NCI-H2196 (cell line): ENCODE measurements around the gene RAG2.

Experiments
- DNase-seq: peaks from one replicate; lab custom pipeline; 2025; ENCODE audit not compliant: unreplicated experiment; lab: John Stamatoyannopoulos, UW

Gene RAG2

DNA sequence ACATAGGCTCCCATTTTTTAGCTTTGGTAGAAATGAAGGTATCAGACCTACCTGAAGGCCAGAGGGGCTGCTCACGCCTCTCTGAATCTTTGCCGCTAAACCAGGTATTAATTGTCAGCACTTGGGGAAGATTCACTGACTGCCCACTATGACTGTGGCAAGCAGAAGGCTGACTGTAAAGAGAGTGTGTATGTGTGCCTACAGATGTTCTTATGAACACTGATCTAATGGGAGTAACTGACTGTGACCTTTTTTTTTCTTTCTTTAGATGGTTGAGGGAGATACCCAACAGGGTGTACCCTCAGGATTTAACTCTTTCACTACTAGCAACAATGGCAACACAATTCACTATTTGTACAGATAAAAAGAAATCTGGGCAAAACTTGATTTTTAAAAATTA lies at the start of gene RAG2:
RAG2 (minus strand) TSS at position 186 of the 400 bp plus-strand sequence. CDS start 4,068 bp downstream, outside the sequence.
- no peak for DNase-seq

DNA sequence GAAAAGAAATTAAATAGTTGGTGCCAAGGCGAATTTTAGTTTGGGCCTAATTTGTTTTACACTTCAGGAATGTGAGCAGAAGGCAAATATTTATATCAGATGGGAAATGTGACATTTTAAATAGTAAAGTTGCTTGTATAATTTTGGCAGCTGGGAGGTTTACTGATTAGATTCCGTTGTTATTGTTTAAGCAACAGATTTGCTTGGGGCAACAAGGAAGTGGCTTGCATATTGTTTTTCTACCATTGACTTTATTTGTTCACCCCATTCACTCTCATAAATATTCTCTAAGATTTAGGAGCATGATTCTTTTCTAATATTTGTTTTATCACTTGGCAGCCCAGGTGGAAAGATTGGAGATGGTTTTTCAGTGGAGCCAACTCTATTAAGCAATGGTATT lies 40.5 kb upstream of the RAG2 start:
- DNase-seq = no peak

DNA sequence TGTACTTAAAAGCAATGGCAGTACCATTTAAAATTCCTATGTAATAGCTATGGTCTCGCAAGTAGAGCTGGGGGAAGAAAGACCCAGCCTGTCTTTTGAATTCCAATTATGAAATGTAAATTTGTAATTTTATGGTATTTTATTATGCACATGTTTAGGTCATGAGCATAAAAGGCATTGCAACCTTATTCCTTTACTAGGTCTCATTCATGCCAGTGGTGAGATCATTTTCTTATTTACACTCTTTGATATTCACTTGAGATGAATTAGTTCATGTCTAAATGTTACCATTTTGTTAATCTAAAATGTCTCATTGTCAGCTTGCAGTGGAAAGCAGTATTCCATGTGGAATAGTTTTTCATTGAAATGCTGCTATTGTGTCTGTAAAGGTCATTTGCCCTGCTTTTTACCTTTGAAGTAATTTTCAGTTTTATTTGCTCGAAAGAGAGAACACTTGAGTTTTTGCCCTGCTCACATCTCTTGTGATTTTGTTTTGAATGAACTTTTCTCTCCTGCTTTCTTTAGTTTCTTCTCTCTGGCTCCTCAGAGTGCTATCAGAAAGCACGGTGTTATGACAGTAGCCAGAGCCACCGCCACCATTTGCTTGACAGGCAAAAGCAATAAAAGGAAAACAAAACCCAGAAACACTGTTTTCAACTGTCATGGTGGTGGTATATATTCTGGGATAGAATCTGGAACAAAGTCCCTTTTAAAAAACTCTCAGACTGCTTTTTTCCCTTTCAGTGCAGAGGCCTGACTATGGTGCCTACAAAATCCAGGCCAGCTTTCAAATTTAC lies 37.2 kb upstream of the RAG2 start:
- no peak for DNase-seq

DNA sequence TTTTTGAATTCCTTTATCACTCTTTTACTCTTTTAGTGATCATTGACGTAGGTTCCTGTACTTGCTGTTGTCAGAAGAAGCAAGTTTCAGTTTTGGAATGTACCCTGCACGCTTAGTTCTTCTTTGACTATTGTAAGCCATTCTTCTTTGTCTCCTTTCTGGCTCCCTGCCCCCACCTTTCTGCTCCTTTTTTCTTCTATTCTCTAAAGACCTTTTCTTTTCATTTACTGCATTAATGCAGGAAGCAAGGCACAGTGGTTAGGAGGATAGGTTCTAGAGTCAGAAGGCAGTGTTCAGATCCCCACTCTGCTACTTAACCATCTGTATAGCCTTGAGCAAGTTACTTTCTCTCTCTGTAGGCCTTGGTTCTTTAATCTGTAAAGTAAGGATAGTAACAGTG lies 33.7 kb upstream of the RAG2 start:
- no peak for DNase-seq

DNA sequence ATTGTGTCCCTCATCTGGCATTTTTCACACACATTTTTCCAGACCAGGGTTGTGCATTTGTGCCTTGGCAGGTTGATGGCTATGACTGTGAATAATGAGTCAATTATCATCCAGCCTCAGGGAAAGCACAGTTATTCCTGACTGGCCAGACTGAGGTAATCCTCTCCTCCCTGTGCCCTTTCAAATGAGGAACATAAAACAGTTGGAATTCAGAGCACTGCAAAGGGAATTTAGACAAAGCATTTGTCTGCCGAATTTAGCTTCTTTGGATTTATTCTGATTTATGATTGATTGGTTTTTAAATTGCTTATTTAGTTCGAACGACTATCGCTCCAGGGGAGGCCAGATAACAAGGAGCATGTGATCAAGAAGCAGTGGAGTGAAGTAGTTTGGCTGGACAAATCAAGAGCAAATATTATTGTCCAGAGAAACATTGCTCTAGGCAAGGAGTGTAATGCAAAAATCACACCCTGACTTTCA lies 30.8 kb upstream of the RAG2 start:
- no peak for DNase-seq

DNA sequence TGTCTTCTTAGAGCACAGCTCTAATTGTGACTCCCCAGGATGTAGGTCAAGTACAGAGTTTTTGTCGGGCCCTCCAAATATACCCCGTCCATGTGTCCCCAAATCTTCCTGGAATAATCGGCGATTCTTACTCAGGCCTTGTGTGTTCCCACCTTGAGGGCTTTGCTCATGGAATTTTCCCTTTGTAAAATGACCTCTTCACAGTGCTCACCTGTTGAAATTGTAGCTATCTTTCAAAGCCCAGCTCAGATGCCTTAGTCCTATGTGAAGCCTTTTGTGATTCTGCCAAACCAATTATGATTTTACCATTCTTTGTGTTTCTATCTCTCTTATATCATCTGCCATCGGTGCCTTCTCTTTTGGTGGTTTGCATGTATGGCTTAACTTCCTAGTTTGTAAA lies 30.1 kb upstream of the RAG2 start:
- DNase-seq = no peak

DNA sequence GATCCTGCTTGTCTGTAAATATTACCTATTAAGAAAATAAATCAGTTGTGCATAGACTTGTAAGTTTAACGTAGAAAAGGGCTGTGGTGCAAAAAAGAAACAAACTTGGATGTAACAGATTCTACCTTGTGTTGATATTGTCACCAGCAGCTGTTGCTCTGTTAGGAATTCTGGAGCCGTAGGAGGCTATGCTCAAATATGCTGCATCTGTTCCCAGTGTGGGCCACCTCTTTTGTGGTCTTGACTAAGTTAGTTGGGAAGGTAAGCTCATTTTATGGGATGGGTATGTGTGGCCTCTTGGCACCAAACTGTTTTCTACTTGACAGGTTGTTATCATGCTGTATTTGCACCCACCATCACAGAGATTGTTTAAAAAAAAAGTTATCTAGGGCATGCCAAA lies 29.4 kb upstream of the RAG2 start:
- no peak for DNase-seq

DNA sequence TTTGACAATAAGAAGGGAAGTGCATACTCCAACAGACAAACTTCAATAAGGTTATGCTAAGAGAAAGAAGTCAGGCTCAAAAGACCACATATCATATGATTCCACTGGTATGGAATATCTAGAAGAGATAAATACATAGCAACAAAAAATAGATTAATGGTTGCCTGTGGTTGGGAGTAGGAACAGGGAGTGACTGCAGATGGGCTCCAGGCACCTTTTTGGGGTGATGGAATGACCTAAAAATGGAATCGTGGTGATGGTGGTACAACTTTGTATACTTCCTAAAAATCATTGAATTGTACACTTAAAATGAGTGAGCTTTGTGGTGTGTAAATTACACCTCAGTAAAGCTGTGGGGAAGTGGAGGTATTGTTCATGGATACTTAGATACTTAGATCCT lies 29.0 kb upstream of the RAG2 start:
- DNase-seq = no peak

DNA sequence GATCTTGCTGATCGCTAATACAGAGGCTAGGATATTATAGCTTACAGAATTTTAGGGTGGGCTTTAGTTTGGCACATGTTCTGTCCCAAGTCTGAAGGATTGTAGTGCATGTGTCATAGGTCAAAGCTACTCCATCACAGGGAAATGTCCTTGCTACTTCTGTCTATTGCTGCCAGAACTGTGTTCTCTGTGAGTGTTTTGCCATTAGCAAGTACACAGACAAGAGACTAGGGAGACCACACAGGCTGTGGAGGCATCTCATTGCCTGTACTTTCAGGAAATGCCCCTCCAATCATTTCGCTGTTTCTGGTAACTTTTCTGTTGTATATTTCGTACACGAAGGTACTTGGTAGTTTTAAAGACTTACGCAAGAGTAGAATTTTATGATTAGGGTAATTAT lies 25.5 kb upstream of the RAG2 start:
- DNase-seq = no peak

DNA sequence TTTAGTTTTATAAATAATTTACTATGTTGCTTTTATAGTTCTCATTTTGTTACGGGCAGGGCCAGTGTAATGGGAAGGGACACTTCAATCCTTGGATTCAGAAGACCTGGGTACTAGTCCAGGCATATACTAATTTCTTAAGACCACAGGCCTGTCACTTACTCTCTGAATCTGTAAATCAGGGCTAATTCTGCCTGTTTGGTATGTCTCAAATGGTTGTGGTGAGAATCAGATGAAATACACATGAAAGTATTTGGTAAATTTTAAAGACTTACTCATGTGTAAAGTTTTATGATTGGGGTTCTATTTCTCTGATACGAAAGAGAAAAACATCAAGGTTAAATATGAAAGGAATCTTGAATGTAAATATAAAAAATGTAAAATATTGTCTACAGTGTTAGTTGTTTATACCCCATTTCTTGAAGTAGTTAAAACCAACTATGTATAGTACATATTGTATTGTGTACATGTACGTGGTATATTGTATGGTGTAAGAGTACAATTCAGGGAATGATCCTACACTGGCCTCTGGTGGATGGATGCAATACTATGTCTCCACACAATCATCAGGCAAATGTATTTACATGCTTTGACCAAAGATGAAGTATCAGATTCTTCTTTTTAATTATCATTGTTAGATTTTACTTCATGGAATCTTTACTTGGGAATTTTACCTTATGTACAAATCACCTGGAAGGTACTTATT lies 24.5 kb upstream of the RAG2 start:
- no peak for DNase-seq

DNA sequence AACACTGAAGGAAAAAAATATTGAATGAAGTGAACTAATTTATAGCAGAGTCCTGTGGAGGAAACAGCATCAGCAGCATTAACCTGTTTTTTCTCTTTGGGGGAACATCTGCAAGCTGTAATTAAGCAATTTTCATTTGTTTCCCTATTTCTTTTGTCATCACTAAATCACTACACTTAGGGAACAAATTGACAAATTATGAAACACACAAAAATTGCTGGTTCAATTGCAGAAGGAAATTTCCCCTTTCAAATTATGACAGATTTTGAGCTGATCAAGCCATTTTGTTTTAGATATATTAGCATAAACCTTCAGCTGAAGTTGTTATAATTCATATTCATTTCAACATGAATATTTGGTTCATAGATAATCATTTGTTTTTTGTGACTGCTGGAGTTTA lies 22.2 kb upstream of the RAG2 start:
- no peak for DNase-seq

DNA sequence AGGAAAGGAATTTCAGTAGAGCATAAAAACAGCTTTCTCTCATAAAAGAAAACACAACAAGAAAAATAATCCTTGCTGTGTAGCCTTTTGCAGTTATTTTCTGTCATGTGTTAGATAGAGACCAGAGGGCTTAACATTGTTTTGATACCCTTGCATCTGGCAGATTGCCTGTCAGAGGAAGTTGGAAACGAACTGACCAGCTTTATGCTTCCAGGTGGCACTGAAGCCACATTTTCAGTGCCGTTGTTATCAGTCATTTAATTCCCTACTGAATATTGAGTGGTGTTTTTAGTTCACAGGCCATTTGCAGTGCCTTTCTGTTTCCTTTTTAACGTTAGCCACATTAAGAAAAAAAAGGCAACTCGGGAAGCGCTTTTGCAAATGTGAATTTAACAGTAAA lies 21.5 kb upstream of the RAG2 start:
- no peak for DNase-seq

DNA sequence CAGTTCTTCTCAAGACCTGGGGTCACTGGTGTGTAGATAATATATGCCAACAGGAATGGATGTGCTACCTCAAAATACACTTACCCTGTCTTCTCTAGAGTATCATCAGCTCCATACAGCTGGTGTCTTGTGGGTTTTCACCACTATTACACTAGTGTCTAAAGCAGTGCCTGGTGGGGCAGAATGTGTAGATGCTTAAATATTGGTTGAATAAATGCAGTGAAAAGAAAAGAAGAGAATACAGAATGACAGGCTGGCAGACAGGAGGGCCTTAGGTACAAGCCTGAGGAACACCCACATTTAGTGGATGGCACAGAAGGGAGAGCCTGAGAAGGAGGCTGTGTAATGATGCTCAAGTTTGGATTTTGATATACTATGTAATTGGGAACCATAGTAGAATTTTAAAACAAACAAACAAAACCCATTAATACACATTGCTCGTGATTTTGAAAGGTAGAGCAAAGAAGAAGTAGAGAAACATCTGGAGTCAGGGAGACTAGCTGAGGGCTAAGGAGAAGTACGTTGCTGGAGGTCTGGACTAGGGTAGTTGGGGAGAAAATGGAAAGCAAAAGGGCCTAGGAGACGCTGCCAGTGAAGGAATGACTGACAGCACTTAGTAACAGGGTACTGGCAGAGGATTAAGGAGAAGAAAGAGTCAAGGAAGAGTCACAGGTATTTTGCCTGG lies 20.5 kb upstream of the RAG2 start:
- DNase-seq = no peak

DNA sequence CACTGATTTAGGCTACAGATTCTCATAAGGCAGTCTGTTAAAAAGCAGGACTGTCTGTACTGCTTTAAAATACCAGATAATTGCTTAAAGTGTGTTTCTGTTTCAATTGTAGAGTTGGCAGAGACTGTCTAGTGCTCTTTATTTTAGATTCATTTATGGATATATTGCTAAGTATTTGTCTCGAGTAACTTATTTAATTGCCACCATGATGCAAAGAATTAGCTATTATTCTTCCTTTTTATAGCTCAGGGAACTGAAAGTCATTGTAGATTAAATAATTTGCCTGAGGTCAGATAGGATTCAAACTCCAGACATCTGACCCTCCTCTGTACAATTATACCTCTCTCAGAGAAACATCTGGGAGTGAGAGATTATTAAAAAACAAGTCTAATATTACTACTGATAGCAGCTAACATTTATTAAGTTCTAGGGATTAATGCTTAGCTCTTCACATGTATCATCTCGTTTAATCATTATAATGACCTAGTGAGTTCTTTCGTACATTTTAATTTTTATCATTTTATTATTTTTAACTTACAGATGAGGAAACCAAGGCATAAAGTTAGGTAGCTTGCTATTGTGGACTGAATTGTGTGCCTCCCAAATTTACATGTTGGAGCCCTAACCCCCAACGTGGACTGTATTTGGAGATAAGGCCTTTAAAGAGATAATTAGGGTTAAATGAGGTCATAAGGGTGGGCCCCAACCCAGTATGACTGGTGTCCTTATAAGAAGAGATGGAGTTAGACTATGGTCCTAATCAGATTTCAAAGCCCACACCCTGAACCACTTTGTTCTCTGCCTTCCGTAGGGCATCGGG lies 19.7 kb upstream of the RAG2 start:
- DNase-seq = no peak

DNA sequence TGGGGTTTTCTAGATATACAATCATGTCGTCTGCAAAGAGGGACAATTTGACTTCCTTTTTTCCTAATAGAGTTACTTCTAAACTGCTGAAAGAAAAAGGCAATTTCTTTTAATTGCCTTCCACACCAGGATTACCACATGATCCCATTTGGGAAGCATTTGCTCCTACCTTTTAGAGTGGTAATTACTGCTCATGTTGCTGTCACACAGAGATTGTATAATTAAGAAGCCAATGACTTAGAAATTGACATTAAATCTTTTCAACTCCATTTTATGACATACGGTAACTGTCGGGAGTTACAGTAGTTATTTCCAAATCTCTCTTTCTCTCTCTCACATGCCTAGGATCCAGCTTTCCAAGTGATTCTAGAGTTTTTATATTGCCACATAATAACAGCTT lies 17.8 kb upstream of the RAG2 start:
- DNase-seq = no peak

DNA sequence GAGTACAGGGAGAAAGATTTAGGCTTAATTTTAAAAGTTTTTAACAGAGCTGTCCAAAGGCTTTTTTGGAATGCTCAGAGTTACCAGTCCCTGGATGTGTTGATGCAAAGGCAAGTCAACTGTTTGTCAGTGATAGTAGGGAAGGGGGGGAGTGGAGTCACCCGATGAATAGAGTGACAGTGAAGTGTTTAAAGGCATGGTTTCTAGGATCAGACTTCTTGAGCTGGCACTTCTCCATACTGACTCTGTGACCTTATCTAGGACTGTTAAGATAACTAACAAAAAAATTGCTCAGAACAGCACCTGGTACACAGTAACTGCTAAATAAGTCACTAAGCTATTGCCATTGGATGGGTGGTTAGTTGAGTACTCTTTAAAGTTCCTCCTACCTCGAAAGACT lies 11.3 kb upstream of the RAG2 start:
- DNase-seq = no peak

DNA sequence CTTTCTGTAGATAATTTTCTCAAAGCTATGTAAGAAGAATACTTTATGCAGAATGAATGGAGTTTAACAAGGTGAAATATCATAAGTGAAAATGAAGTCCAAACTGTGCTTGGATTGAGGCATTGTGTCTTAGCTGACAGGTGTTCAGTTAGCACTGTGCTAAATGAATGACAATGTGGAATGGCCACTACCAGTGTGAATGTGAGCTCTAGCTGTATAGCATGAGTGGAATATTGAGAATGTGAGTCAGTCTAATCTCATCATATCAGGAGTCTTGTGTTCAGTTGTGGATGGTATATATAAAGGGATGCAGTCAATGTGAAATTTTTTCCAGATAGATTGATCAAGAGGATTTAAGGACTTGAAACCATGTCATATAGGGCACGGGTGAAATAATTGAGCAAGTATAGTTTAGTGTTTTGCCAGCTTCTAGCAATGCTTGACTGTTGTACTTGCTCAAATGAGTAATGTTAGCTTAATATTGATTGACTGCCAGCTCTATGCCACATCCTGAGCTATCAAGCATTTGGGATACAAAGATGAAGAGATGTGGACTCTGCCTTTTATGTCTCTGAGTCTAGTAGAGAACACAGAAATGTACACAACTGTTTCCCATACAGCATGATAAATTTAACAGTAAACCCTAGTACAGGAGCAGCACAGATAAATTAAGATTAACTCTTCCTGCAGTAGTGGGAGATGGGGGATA lies 10.6 kb upstream of the RAG2 start:
- no peak for DNase-seq

DNA sequence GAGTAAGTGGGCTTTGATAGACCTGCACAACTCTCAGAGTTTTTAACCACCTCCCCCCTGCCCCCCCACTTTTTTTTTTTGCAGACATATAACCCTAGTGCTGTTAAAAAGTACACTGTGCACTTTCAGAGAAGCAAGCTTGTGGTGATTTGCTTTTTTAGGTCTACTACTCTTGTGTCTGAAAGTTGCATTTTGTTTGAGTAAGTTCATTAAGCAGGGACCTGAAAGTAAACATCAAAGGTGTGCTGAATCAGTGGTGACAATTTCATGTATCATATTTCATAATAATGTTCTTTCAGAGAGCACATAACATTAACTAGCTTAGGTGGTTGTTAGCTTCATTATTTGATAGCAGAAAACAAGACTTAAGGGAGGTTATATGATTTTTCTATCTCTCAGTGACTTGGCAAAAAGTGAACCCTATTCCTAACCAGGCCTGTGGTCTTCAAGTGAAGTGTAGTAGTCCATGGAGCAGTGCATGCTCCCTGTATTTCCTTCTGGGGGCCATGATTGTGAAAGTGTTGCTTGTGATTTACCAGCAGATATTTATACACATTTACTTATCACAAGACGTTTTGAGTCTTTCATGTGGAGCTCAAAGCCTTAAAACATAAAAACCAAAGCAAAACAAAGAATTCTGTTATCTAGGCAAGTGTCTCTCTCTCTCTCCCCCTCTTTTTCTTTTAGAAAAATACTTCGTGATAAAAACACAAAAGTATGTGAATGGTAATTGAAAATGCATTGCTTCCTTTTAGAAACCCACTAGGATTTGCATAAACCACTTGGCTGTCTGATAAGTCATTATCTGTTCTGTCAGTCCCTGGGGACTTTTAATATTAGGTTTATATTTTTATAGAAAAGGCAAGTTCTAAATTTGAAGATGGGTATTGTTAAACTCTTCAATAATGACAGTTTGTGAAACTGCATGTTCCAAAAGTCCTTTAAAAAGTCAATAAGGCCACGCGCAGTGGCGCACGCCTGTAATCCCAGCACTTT lies 7.5 kb upstream of the RAG2 start:
- no peak for DNase-seq

DNA sequence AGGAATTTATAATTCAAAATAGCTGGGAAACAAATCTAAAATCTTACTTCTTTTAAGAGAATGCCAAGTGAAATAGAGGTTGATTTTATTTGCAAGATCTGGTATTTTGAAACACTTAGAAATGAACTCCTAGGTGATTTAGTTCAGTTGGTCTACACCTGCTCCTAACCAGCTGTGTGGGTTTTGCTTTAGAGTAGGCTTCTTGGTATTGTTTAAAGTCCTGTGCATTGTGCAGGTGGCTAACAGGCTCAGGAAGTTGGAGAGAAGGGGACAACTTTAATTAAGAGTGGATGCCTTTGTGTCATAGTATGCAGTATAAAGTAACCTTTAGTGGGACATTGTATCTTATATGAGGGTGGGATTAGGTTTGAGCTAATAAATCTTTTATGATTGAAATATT lies 4.1 kb upstream of the RAG2 start:
- no peak for DNase-seq
